SK-N-SH (cell line): ENCODE measurements around the gene CD180. TPM values are rescaled to one million over a fixed set of nuclear protein-coding genes. Genes with fewer than 3 reads are reported as not detected.

Experiments
- CTCF ChIA-PET: fragments of 300-600, 350-600 bp; formaldehyde crosslinking; extraction: SDS; loops from one replicate; lab custom pipeline; 2021; lab: Yijun Ruan, JAX
- POLR2A ChIA-PET: fragments of 350-600 bp; sonication (Branson Sonifier 250); formaldehyde crosslinking; extraction: SDS; loops from one replicate; lab custom pipeline; 2020; ENCODE audit warnings: antibody characterized with exemption, inconsistent platforms; lab: Yijun Ruan, JAX
- DNase-seq: peaks from one replicate; pipeline ENCODE4 v3.0.0; 2012
- H2AFZ ChIP-seq: fragments of 200-600 bp; sonication (generic); 2 replicates; pipeline ENCODE4 v1.8.1; 2016; ENCODE audit warnings: antibody characterized with exemption, mild to moderate bottlenecking, low read depth
- H3F3A ChIP-seq: fragments of 200-600 bp; sonication (generic); replicated peaks from 2 replicates; pipeline ENCODE3; 2016; ENCODE audit warnings: antibody characterized with exemption, mild to moderate bottlenecking; ENCODE audit not compliant: insufficient read depth
- H3K27ac ChIP-seq, 2 experiments: fragments of 200-500 bp in 1 of 2; fragments of 200-600 bp in 1 of 2; sonication (Bioruptor generic) in 1 of 2; sonication (generic), shearing (Covaris generic) in 1 of 2; 2 replicates each; pipeline versions ENCODE4 v1.5.1 to v1.6.1; 2014 to 2016; ENCODE audit warnings: low read depth in 2 of 2, inconsistent platforms in 1 of 2, low read length in 1 of 2, mild to moderate bottlenecking in 1 of 2, mixed read lengths in 1 of 2
- H3K27me3 ChIP-seq: fragments of 200-600 bp; sonication (generic), shearing (Covaris generic); 2 replicates; pipeline ENCODE4 v1.6.1; 2016; ENCODE audit warnings: mixed run types; ENCODE audit not compliant: insufficient read depth
- H3K36me3 ChIP-seq, 2 experiments: fragments of 200-500 bp in 1 of 2; fragments of 200-600 bp in 1 of 2; sonication (Bioruptor generic) in 1 of 2; sonication (generic) in 1 of 2; replicated peaks in 1 of 2; 2 replicates each; pipeline versions ENCODE3 to v1.5.1; 2014 to 2016; ENCODE audit warnings: low read length in 1 of 2, mild to moderate bottlenecking in 1 of 2; ENCODE audit not compliant: insufficient read depth in 2 of 2, control insufficient read depth in 1 of 2
- H3K4me1 ChIP-seq, 2 experiments: fragments of 200-500 bp in 1 of 2; fragments of 200-600 bp in 1 of 2; sonication (Bioruptor generic) in 1 of 2; sonication (generic), shearing (Covaris generic) in 1 of 2; 2 replicates each; pipeline versions ENCODE4 v1.5.1 to v1.6.1; 2014 to 2016; ENCODE audit warnings: low read depth in 1 of 2, low read length in 1 of 2, mixed run types in 1 of 2; ENCODE audit not compliant: insufficient read depth in 2 of 2, control insufficient read depth in 1 of 2
- H3K4me2 ChIP-seq: fragments of 200-600 bp; sonication (generic), shearing (Covaris generic); 2 replicates; pipeline ENCODE4 v1.6.1; 2017; ENCODE audit warnings: mixed run types
- H3K4me3 ChIP-seq, 2 experiments: fragments of 200-500 bp in 1 of 2; fragments of 200-600 bp in 1 of 2; sonication (Bioruptor generic) in 1 of 2; sonication (generic), shearing (Covaris generic) in 1 of 2; 2 replicates each; pipeline versions ENCODE4 v1.5.1 to v1.8.1; 2014 to 2016; ENCODE audit warnings: low read depth in 2 of 2, inconsistent platforms in 1 of 2, low read length in 1 of 2, mild to moderate bottlenecking in 1 of 2, mixed read lengths in 1 of 2, moderate library complexity in 1 of 2
- H3K79me2 ChIP-seq: fragments of 200-600 bp; sonication (generic); 2 replicates; pipeline ENCODE4 v1.8.1; 2017; ENCODE audit warnings: mild to moderate bottlenecking; ENCODE audit not compliant: insufficient read depth
- H3K9ac ChIP-seq: fragments of 200-600 bp; sonication (generic); 2 replicates; pipeline ENCODE4 v1.6.1; 2017; ENCODE audit warnings: mixed run types
- H3K9me2 ChIP-seq: fragments of 200-600 bp; sonication (generic); 2 replicates; pipeline ENCODE4 v1.6.1; 2017; ENCODE audit warnings: mixed run types
- H3K9me3 ChIP-seq: fragments of 200-600 bp; sonication (generic); 2 replicates; pipeline ENCODE4 v1.6.1; 2017; ENCODE audit warnings: mixed run types, mild to moderate bottlenecking, moderate library complexity
- H4K20me1 ChIP-seq: fragments of 200-600 bp; sonication (generic); 2 replicates; pipeline ENCODE4 v1.6.1; 2017; ENCODE audit warnings: mild to moderate bottlenecking, mixed run types; ENCODE audit not compliant: insufficient read depth
- ELF1 ChIP-seq: IDR thresholded peaks from 2 replicates; pipeline ENCODE4 v1.4.0; 2012
- EZH2phosphoT487 ChIP-seq: fragments of 200-600 bp; sonication (generic); IDR thresholded peaks from 2 replicates; pipeline ENCODE4 v1.6.1; 2017; ENCODE audit warnings: low read depth, mixed run types, mild to moderate bottlenecking, antibody characterized with exemption, moderate library complexity, borderline replicate concordance
- FOSL2 ChIP-seq: IDR thresholded peaks from 2 replicates; pipeline ENCODE4 v1.4.0; 2012; ENCODE audit warnings: low read depth, mild to moderate bottlenecking, moderate library complexity, borderline replicate concordance
- FOXM1 ChIP-seq: IDR thresholded peaks from 2 replicates; pipeline ENCODE4 v1.4.0; 2012; ENCODE audit warnings: low read depth, mild to moderate bottlenecking
- GATA2 ChIP-seq: sonication (generic); formaldehyde crosslinking; IDR thresholded peaks from 2 replicates; pipeline ENCODE4 v1.5.0; 2020; ENCODE audit warnings: mild to moderate bottlenecking, missing genetic modification reagents
- IRF3 ChIP-seq: fragments of 150-350 bp; IDR thresholded peaks from 2 replicates; pipeline ENCODE4 v1.6.1; 2016; ENCODE audit warnings: mild to moderate bottlenecking, low read depth, low read length
- MEF2A ChIP-seq: IDR thresholded peaks from 2 replicates; pipeline ENCODE4 v1.4.0; 2012; ENCODE audit warnings: low read depth, borderline replicate concordance
- POLR2AphosphoS5 ChIP-seq: IDR thresholded peaks from 2 replicates; pipeline ENCODE4 v1.6.1; 2012; ENCODE audit warnings: low read depth, low read length
- RAD21 ChIP-seq: IDR thresholded peaks from 2 replicates; pipeline ENCODE4 v1.6.1; 2012; ENCODE audit warnings: mild to moderate bottlenecking, low read length
- RCOR1 ChIP-seq: fragments of 150-350 bp; IDR thresholded peaks from 2 replicates; pipeline ENCODE4 v1.6.1; 2017; ENCODE audit warnings: antibody characterized with exemption, low read length
- SMC3 ChIP-seq: IDR thresholded peaks from 2 replicates; pipeline ENCODE4 v1.6.1; 2012; ENCODE audit warnings: low read depth, low read length, improper control_type of control experiment
- TAF1 ChIP-seq: IDR thresholded peaks from 2 replicates; pipeline ENCODE4 v1.6.1; 2012; ENCODE audit warnings: low read depth, mild to moderate bottlenecking, low read length, moderate library complexity, borderline replicate concordance
- WGBS: methylation state at CpG from one replicate; pipeline ENCODE4 v1.1.6; 2017; ENCODE audit warnings: low lambda C conversion rate; 5-methylcytosine and 5-hydroxymethylcytosine counted together
- polyA plus RNA-seq, 3 experiments: library from polyadenylated mRNA; depleted of rRNA; stranded (reverse); fragments of >200 nt; gene quantifications; 2 replicates each; pipeline ENCODE4 v1.2.3, GENCODE V29; 2012
- TF ChIP-seq, protein P1 (sequence below): IDR thresholded peaks from 2 replicates; pipeline ENCODE4 v1.4.0; 2012; ENCODE audit warnings: low read depth, borderline replicate concordance
- TF ChIP-seq, protein P2 (sequence below): IDR thresholded peaks from 2 replicates; pipeline ENCODE4 v1.4.0; 2012; ENCODE audit warnings: low read depth, borderline replicate concordance
- TF ChIP-seq, protein P3 (sequence below): IDR thresholded peaks from 2 replicates; pipeline ENCODE4; 2012
- TF ChIP-seq, protein P4 (sequence below): fragments of 150-350 bp; IDR thresholded peaks from 2 replicates; pipeline ENCODE4 v1.6.1; 2017; ENCODE audit warnings: antibody characterized with exemption, low read length, low read depth, borderline replicate concordance

The CD180 gene
- polyA plus RNA-seq, 1 of the 3 experiments (the other 2 are of a cell fraction), result 0.02 TPM

DNA sequence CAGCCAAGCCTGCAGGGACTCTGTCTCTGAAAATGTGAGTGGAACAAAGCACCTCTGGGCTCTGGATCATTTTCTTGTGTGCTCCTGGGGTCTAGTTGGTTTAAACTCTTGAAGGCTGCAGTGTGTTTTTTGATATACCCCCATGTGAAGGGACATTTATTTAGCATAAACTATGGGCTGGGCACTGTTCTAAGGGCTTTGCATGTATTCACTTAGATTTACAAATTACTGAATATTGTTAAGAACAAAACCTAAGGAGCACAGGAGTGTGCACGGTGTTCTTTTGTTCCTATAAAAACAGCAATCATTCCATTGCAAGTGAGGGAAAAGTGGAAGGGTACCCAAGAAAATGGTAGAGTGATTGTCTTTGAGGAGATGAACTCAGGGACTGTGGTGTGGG, 20.0 kb upstream of the CD180 start:
- no peaks in the 10 kb centered on the region for H4K20me1 ChIP-seq

More for the DNA sequence above, 20.0 kb upstream of the CD180 start:
- Histone ChIP-seq H3K27ac (no peak overlapping the region), H3K9ac (no peak overlapping the region), H3F3A (no peaks in the 10 kb centered on the region), H3K4me2 (peak overlapping the region; percentile 43; the same call in 1 of the 2 replicates), H3K4me3 (no peak overlapping the region), H3K36me3 (no peaks in the 10 kb centered on the region), H3K27me3 (no peaks in the 10 kb centered on the region), H3K9me3 (no peaks in the 10 kb centered on the region), H3K4me1 (peaks cover 4 to 17% of the 10 kb centered on the region in 2 experiments; a peak in 1 of 4 replicates), H3K79me2 (no peaks in the 10 kb centered on the region), H2AFZ (peak overlapping the region; percentile 53; the same call in 1 of the 2 replicates), H3K9me2 (no peaks in the 10 kb centered on the region)
- ChIA-PET CTCF (interaction anchor here (1.0 to 1.2 kb wide), 2 partner anchors 59 to 401 kb away, joined by 3 read pairs; no protein-coding TSS in a partner anchor), POLR2A (no interaction called here)
- TF ChIP-seq EZH2phosphoT487 (no peak), RAD21 (no peak), RCOR1 (no peak), SMC3 (no peak), IRF3 (no peak), TAF1 (no peak), ELF1 (no peak), FOXM1 (no peak), POLR2AphosphoS5 (no peak), GATA2 (CRISPR knock-in tag) (no peak), MEF2A (no peak), FOSL2 (no peak)
- TF ChIP-seq, protein P1, sequence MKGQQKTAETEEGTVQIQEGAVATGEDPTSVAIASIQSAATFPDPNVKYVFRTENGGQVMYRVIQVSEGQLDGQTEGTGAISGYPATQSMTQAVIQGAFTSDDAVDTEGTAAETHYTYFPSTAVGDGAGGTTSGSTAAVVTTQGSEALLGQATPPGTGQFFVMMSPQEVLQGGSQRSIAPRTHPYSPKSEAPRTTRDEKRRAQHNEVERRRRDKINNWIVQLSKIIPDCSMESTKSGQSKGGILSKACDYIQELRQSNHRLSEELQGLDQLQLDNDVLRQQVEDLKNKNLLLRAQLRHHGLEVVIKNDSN, result no peak
- TF ChIP-seq, protein P2, sequence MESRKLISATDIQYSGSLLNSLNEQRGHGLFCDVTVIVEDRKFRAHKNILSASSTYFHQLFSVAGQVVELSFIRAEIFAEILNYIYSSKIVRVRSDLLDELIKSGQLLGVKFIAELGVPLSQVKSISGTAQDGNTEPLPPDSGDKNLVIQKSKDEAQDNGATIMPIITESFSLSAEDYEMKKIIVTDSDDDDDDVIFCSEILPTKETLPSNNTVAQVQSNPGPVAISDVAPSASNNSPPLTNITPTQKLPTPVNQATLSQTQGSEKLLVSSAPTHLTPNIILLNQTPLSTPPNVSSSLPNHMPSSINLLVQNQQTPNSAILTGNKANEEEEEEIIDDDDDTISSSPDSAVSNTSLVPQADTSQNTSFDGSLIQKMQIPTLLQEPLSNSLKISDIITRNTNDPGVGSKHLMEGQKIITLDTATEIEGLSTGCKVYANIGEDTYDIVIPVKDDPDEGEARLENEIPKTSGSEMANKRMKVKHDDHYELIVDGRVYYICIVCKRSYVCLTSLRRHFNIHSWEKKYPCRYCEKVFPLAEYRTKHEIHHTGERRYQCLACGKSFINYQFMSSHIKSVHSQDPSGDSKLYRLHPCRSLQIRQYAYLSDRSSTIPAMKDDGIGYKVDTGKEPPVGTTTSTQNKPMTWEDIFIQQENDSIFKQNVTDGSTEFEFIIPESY, result no peak
- TF ChIP-seq, protein P3, sequence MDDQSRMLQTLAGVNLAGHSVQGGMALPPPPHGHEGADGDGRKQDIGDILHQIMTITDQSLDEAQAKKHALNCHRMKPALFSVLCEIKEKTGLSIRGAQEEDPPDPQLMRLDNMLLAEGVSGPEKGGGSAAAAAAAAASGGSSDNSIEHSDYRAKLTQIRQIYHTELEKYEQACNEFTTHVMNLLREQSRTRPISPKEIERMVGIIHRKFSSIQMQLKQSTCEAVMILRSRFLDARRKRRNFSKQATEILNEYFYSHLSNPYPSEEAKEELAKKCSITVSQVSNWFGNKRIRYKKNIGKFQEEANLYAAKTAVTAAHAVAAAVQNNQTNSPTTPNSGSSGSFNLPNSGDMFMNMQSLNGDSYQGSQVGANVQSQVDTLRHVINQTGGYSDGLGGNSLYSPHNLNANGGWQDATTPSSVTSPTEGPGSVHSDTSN, result no peak
- TF ChIP-seq, protein P4, sequence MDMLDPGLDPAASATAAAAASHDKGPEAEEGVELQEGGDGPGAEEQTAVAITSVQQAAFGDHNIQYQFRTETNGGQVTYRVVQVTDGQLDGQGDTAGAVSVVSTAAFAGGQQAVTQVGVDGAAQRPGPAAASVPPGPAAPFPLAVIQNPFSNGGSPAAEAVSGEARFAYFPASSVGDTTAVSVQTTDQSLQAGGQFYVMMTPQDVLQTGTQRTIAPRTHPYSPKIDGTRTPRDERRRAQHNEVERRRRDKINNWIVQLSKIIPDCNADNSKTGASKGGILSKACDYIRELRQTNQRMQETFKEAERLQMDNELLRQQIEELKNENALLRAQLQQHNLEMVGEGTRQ, result no peak
- WGBS, result 89% methylated on average over 1 of the region's 1 CpG
- no peak for DNase-seq
